ENCODE data around the gene HAS3. TPM values are rescaled to one million over a fixed set of nuclear protein-coding genes. Genes with fewer than 3 reads are reported as not detected.

Gene HAS3
- total RNA-seq, 1 experiment from 2014 or later = 100 TPM

GRCh38 chr16:69157196-69157595 is 51.7 kb downstream of the HAS3 start:
- Histone ChIP-seq H2BK120ac (ENCODE audit: low read depth, low read length, poor library complexity, severe bottlenecking) (no peak overlapping the region), H3K56ac (ENCODE audit: insufficient read length, low read depth, low read length) (no peak overlapping the region), H2BK15ac (ENCODE audit: low read depth, low read length) (no peak overlapping the region), H3K14ac (ENCODE audit: insufficient read depth, low read length) (no peak overlapping the region), H3K27me3 (ENCODE audit: insufficient read depth, low read length) (no peaks in the 10 kb centered on the region), H4K8ac (replicated peaks; ENCODE audit: insufficient read length, low read depth, low read length) (no peak overlapping the region), H2BK12ac (ENCODE audit: insufficient read length, low read depth, low read length) (no peak overlapping the region), H3K4me1 (ENCODE audit: insufficient read depth, low read length) (no peaks in the 10 kb centered on the region), H4K91ac (ENCODE audit: insufficient read length, low read depth, low read length) (no peak overlapping the region), H3K4ac (ENCODE audit: low read depth, low read length) (no peak overlapping the region), H3K9ac (ENCODE audit: extremely low read depth, insufficient read length, low read length) (no peak overlapping the region), H3K9me3 (ENCODE audit: control insufficient read depth, low read depth, low read length) (no peaks in the 10 kb centered on the region), H3K18ac (ENCODE audit: insufficient read length, low read depth, low read length) (no peak overlapping the region), H2AK5ac (ENCODE audit: insufficient read length, low read length) (no peak overlapping the region), H3T11ph (ENCODE audit: low read length) (no peak overlapping the region), H3K79me1 (ENCODE audit: insufficient read depth, low read depth, low read length, poor library complexity, severe bottlenecking) (no peaks in the 10 kb centered on the region), H2BK5ac (ENCODE audit: insufficient read length, low read length) (no peak overlapping the region), H3K23me2 (ENCODE audit: insufficient read length, low read depth, low read length, poor library complexity, severe bottlenecking) (no peaks in the 10 kb centered on the region), H3K27ac (ENCODE audit: insufficient read length, low read depth, low read length) (no peak overlapping the region), H4K20me1 (ENCODE audit: control insufficient read depth, insufficient read depth, insufficient read length) (no peaks in the 10 kb centered on the region), H3K79me2 (ENCODE audit: insufficient read depth, low read length) (no peaks in the 10 kb centered on the region), H3K23ac (ENCODE audit: insufficient read length, low read depth, low read length) (no peak overlapping the region), H4K5ac (ENCODE audit: insufficient read length, low read depth, low read length) (no peak overlapping the region), H2BK20ac (ENCODE audit: low read depth, low read length, poor library complexity, severe bottlenecking) (no peak overlapping the region), H2AFZ (ENCODE audit: low read length) (no peak overlapping the region), H3K4me2 (ENCODE audit: insufficient read depth, insufficient read length, low read length) (no peak overlapping the region)
- H3K27ac Mint-ChIP-seq = no peak overlapping the region
- no peaks in the 10 kb centered on the region for H3K9me3 Mint-ChIP-seq
- no CpG with 5 or more reads among the region's 3 CpGs for WGBS (ENCODE audit: extremely low coverage, insufficient read length, low lambda C conversion rate)
- no peaks in the 10 kb centered on the region for H3K4me1 Mint-ChIP-seq
- H3K27me3 Mint-ChIP-seq (ENCODE audit: low read depth) = no peaks in the 10 kb centered on the region
- DNase-seq = no peak
- no peak overlapping the region for H3K4me3 Mint-ChIP-seq
- TF ChIP-seq CTCF (conservative IDR thresholded peaks at IDR 0.05) = no peak
- peaks cover 51 to 83% (median 77%) of the 10 kb centered on the region in 3 experiments for H3K36me3 Mint-ChIP-seq (ENCODE audit: insufficient read depth in 1 of 3, low read depth in 3 of 3)

Measured in H9 (cell line).